B cell (primary cell): Measurements from ENCODE around the gene PSME2. TPM values are rescaled to one million over a fixed set of nuclear protein-coding genes. Genes with fewer than 3 reads are reported as not detected.
A peak's percentile ranks its signal among the peaks of the same experiment; 100 is the strongest.

Experiments
- ATAC-seq: fragments of 200-7000 bp; cut with Tn5 transposase; one replicate; pipeline ENCODE4 v1.10.0; 2021; ENCODE audit warnings: low read depth, mild to moderate bottlenecking, moderate number of reproducible peaks, moderate library complexity
- CTCF ChIA-PET: fragments of 350-600 bp; sonication (Branson Sonifier 250); formaldehyde crosslinking; loops from one replicate; lab custom pipeline; 2021; ENCODE audit warnings: antibody characterized with exemption, inconsistent platforms; lab: Charles Lee
- POLR2A ChIA-PET: fragments of 350-600 bp; sonication (Branson Sonifier 250); formaldehyde crosslinking; loops from one replicate; lab custom pipeline; 2021; ENCODE audit warnings: antibody characterized with exemption; lab: Charles Lee
- DNase-seq: peaks from one replicate; pipeline ENCODE4 v3.0.0; 2013
- H2AFZ ChIP-seq: 2 replicates; pipeline ENCODE4 v1.6.1; 2012; ENCODE audit warnings: mild to moderate bottlenecking, low read depth, low read length; ENCODE audit not compliant: insufficient read depth, poor library complexity, severe bottlenecking
- H3K27ac ChIP-seq, 2 donors: 1 replicate in 1 of 2; 2 replicates in 1 of 2; pipeline ENCODE4 v1.5.1; 2012 to 2013; ENCODE audit warnings: low read length in 2 of 2, mild to moderate bottlenecking in 2 of 2, moderate library complexity in 1 of 2
- H3K27me3 ChIP-seq, 4 experiments: fragments of 200-600 bp in 1 of 4; sonication (generic) in 1 of 4; replicated peaks in 1 of 4; 1 replicate in 2 of 4; 2 replicates in 2 of 4; pipeline versions ENCODE4 v1.6.1 to v1.7.0; 2013 to 2016; ENCODE audit warnings: low read length in 3 of 4, mild to moderate bottlenecking in 2 of 4, mixed read lengths in 1 of 4, moderate library complexity in 1 of 4; ENCODE audit not compliant: insufficient read depth in 4 of 4, control insufficient read depth in 3 of 4; ENCODE audit errors: control extremely low read depth in 1 of 4
- H3K36me3 ChIP-seq, 2 experiments: replicated peaks in 1 of 2; 1 replicate in 1 of 2; 2 replicates in 1 of 2; pipeline versions ENCODE4 v1.6.1 to v1.7.1; 2013; ENCODE audit warnings: low read length in 1 of 2; ENCODE audit not compliant: insufficient read depth in 2 of 2, control insufficient read depth in 1 of 2; ENCODE audit errors: control extremely low read depth in 1 of 2, extremely low read depth in 1 of 2
- H3K4me1 ChIP-seq, 2 donors: fragments of 200-600 bp in 1 of 2; sonication (generic) in 1 of 2; 1 replicate in 1 of 2; 2 replicates in 1 of 2; pipeline versions ENCODE4 v1.5.1 to v1.6.1; 2013 to 2017; ENCODE audit warnings: low read length in 2 of 2; ENCODE audit not compliant: control insufficient read depth in 2 of 2, insufficient read depth in 2 of 2
- H3K4me2 ChIP-seq: replicated peaks from 2 replicates; pipeline ENCODE3; 2012; ENCODE audit warnings: mild to moderate bottlenecking, low read depth, low read length; ENCODE audit not compliant: poor library complexity, severe bottlenecking
- H3K4me3 ChIP-seq, 5 experiments: fragments of 200-600 bp in 1 of 5; sonication (generic) in 1 of 5; 1 replicate in 3 of 5; 2 replicates in 2 of 5; pipeline versions ENCODE4 v1.5.1 to v1.7.0; 2011 to 2016; ENCODE audit warnings: low read length in 4 of 5, mild to moderate bottlenecking in 4 of 5, low read depth in 2 of 5, control low read depth in 1 of 5, moderate library complexity in 1 of 5; ENCODE audit not compliant: insufficient read depth in 1 of 5; ENCODE audit errors: control extremely low read depth in 1 of 5, extremely low read depth in 1 of 5
- H3K79me2 ChIP-seq: fragments of 200-600 bp; sonication (generic); one replicate; pipeline ENCODE4 v1.6.0; 2016; ENCODE audit warnings: low read length; ENCODE audit not compliant: control insufficient read depth, insufficient read depth
- H3K9ac ChIP-seq: fragments of 200-600 bp; sonication (generic); 2 replicates; pipeline ENCODE4 v1.6.1; 2017; ENCODE audit warnings: mild to moderate bottlenecking, low read length, moderate library complexity
- H3K9me3 ChIP-seq, 3 donors: one replicate each; pipeline versions ENCODE4 v1.6.1 to v1.7.1; 2013; ENCODE audit warnings: low read length in 2 of 3; ENCODE audit not compliant: control insufficient read depth in 2 of 3, insufficient read depth in 1 of 3; ENCODE audit errors: control extremely low read depth in 1 of 3
- H4K20me1 ChIP-seq: 2 replicates; pipeline ENCODE4 v1.6.0; 2012; ENCODE audit warnings: mild to moderate bottlenecking, low read length; ENCODE audit not compliant: insufficient read depth, control insufficient read depth, poor library complexity, severe bottlenecking
- H3K27ac Mint-ChIP-seq: one replicate; pipeline ENCODE4 v1.8.0; 2021; ENCODE audit warnings: mixed read lengths
- H3K27me3 Mint-ChIP-seq: one replicate; pipeline ENCODE4 v1.8.0; 2021; ENCODE audit warnings: mixed read lengths
- H3K4me1 Mint-ChIP-seq: one replicate; pipeline ENCODE4 v1.8.0; 2021; ENCODE audit warnings: mixed read lengths
- H3K4me3 Mint-ChIP-seq: one replicate; pipeline ENCODE4 v1.8.0; 2021; ENCODE audit warnings: mixed read lengths
- H3K9me3 Mint-ChIP-seq: one replicate; pipeline ENCODE4 v1.8.0; 2022; ENCODE audit warnings: mixed read lengths; ENCODE audit not compliant: insufficient read depth
- WGBS: methylation state at CpG from one replicate; pipeline ENCODE4 v1.1.5; 2013; ENCODE audit warnings: missing lambda C conversion rate; ENCODE audit not compliant: insufficient coverage; 5-methylcytosine and 5-hydroxymethylcytosine counted together
- intact Hi-C: fragments of 100-400 bp; cut with micrococcal nuclease; formaldehyde crosslinking; loops from one replicate; pipeline ENCODE4 v1.10.0; 2022
- polyA plus RNA-seq: library from polyadenylated mRNA; depleted of rRNA; stranded (reverse); fragments of >200 nt; gene quantifications from 2 replicates; pipeline ENCODE4 v1.2.3, GENCODE V29; 2012
- total RNA-seq, 2 donors: library from RNA; stranded (reverse); fragments of 120-200 nt in 1 of 2; gene quantifications; 1 replicate in 1 of 2; 2 replicates in 1 of 2; pipeline versions ENCODE4 v1.2.3 to v1.2.4, GENCODE V29; 2013 to 2022
- TF ChIP-seq, protein P1 (sequence below): fragments of 200-600 bp; IDR thresholded peaks from one replicate; pipeline ENCODE4 v1.8.0; 2022; ENCODE audit warnings: antibody characterized with exemption, mild to moderate bottlenecking

Gene PSME2
- total and polyA plus RNA-seq, 2 donors (not counting 1 experiment from before 2014, with no cell fraction given): 126 to 141 TPM

DNA sequence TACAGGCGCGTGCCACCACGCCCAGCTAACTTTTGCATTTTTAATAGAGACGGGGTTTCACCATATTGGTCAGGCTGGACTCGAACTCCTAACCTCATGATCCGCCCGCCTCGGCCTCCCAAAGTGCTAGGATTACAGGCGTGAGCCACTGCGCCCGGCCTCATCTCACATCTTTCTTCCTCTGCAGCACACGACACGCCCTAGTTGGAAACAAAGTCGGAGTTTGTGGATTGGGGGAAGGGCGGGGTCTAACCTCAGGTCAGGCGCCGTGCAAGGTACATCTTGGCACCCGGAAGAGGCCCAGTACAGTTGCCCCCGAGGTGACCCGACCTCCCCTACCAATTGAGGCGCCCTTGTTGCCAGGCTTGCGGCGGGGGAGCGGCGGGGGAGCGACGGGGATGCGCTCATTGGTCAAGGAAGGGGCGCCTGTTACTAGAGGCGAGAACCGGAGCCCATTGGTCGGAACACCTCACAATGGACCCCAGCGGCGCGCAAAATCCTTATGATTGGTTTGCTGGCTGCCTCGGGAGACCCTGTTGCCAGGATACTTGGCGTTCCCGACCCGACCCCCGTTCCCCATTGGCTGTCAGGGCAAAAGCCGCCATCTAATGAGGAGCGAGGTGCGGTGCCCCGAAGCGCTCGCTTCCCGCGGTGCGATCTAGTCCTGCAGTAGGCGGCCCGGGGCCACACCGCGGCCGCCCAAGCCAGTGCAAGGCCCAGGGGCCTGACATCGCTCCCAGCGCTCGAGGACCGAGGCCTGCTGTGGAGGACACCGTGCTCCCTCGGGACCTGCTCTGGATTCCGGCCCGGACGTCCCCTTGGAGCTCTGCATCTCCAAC is 25.2 kb upstream of the PSME2 start, which contains the start of gene REC8:
Gene REC8 (plus strand): TSS at position 659 of the 839 bp plus-strand sequence. CDS start 473 bp downstream, outside the sequence.
- no peaks in the 10 kb centered on the region for H3K27me3 ChIP-seq
- H3K4me3 ChIP-seq: peak within 1 kb of the TSS; percentile 47 to 72 (median 60)
- POLR2A ChIA-PET: interaction anchor here (0.7 to 2.0 kb wide), 7 partner anchors 10 to 63 kb away, joined by 4 to 18 read pairs (median 6); partner anchors contain the start of genes CHMP4A, DCAF11, IPO4 and IRF9
- Mint-ChIP-seq H3K27me3 (no peaks in the 10 kb centered on the region), H3K4me3 (peak within 1 kb of the TSS; percentile 93), H3K4me1 (peaks cover 20% of the 10 kb centered on the region), H3K9me3 (no peaks in the 10 kb centered on the region), H3K27ac (peak within 1 kb of the TSS; percentile 79)
- H3K4me1 ChIP-seq: peaks cover 11 to 23% of the 10 kb centered on the region in 2 donors
- peaks cover 0 to 18% of the 10 kb centered on the region in 2 experiments for H3K36me3 ChIP-seq
- peaks cover 7% of the 10 kb centered on the region for H4K20me1 ChIP-seq
- CTCF ChIA-PET: interaction anchor here (0.7 to 3.1 kb wide), 2 partner anchors 11 to 105 kb away, joined by 3 to 22 read pairs; partner anchors contain the start of gene IRF9
- TF ChIP-seq, protein P1, sequence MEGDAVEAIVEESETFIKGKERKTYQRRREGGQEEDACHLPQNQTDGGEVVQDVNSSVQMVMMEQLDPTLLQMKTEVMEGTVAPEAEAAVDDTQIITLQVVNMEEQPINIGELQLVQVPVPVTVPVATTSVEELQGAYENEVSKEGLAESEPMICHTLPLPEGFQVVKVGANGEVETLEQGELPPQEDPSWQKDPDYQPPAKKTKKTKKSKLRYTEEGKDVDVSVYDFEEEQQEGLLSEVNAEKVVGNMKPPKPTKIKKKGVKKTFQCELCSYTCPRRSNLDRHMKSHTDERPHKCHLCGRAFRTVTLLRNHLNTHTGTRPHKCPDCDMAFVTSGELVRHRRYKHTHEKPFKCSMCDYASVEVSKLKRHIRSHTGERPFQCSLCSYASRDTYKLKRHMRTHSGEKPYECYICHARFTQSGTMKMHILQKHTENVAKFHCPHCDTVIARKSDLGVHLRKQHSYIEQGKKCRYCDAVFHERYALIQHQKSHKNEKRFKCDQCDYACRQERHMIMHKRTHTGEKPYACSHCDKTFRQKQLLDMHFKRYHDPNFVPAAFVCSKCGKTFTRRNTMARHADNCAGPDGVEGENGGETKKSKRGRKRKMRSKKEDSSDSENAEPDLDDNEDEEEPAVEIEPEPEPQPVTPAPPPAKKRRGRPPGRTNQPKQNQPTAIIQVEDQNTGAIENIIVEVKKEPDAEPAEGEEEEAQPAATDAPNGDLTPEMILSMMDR: no peak
- 4% methylated on average over 56 of the region's 63 CpGs for WGBS
- H3K27ac ChIP-seq: no peak within 1 kb of the TSS
- intact Hi-C loops: loop anchor here (1.0 kb wide), 4 partner anchors 10 to 56 kb away; partner anchors contain the start of genes IPO4, IRF9 and RNF31
- peak within 1 kb of the TSS; percentile 65 for H2AFZ ChIP-seq
- H3K4me2 ChIP-seq: peak within 1 kb of the TSS; percentile 92
- H3K9me3 ChIP-seq: no peaks in the 10 kb centered on the region
- DNase-seq: peak; percentile 89
- H3K79me2 ChIP-seq: no peaks in the 10 kb centered on the region
- ATAC-seq: peak; percentile 92
- H3K9ac ChIP-seq: peak within 1 kb of the TSS; percentile 70
